ENCODE data around the gene ZBTB32.

Gene ZBTB32

DNA sequence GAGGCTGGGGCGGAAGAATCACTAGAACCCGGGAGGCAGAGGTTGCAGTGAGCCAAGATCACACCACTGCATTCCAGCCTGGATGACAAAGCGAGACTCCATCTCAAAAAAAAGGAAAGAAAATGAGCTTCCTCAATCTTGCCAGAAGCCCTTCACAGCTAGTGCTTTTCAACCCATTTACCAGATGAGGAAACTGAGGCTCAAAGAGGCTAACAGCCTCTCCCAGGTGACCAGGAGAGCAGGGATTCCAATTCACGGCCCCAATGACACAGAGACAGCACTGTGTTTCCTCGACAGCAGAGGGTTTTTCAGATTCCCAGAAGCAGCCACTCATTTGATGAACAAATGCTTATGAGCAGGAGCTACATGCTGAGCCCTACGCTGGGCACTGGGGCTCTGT lies 34.8 kb upstream of the ZBTB32 start:
- peaks cover 6% of the 10 kb centered on the region for H3K4me1 ChIP-seq (ENCODE audit: control insufficient read depth, insufficient read depth, low read length)
- no peaks in the 10 kb centered on the region for H3K9me3 ChIP-seq (ENCODE audit: control insufficient read depth, insufficient read depth, low read depth, low read length)
- ChIA-PET CTCF (interaction anchor here (0.6 to 1.6 kb wide), 4 partner anchors 9 to 33 kb away, joined by 3 to 6 read pairs (median 4); no protein-coding TSS in a partner anchor), POLR2A (interaction anchor here (0.6 to 2.5 kb wide), 3 partner anchors 9 to 143 kb away, joined by 4 to 11 read pairs (median 5); partner anchors contain the start of gene COX6B1)
- H3K4me3 ChIP-seq (ENCODE audit: low read depth, low read length), result no peak overlapping the region
- H3K27ac ChIP-seq (ENCODE audit: extremely low read depth, low read depth, low read length), result no peak overlapping the region
- no peak for TF ChIP-seq ZNF747 (tag by site-specific recombination; IDR thresholded peaks at IDR 0.05)
- TF ChIP-seq, protein P1, sequence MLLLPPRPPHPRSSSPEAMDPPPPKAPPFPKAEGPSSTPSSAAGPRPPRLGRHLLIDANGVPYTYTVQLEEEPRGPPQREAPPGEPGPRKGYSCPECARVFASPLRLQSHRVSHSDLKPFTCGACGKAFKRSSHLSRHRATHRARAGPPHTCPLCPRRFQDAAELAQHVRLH (tag by site-specific recombination; IDR thresholded peaks at IDR 0.05), result 0 out of 2 replicates have a peak, but pooled peaks have one; percentile 11
- H3K36me3 ChIP-seq (ENCODE audit: control insufficient read depth in 2 of 2, insufficient read depth in 1 of 2, low read length in 2 of 2), result no peaks in the 10 kb centered on the region; a peak in 1 of 3 replicates

DNA sequence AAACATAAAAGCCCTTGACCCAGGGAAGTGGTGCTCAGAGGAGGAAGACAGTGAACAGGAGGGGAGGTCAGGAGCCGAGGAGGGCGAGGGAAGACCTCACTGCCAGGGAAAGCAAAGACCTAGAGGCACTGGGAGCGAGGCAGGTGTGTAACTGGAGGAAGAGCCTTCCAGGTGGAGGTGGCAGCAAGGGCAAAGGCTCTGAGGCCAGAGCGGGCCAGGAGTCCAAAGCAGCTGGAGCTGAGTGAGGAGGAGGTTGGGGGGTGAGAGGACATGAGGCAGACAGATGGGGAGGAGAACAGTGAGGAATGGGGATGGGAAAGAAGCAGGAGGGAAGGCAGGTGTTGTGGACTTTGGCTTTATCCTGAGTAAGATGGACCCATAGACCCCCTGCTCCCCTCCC lies 34.4 kb upstream of the ZBTB32 start:
- ChIA-PET POLR2A (interaction anchor here (0.6 to 2.5 kb wide), 3 partner anchors 10 to 143 kb away, joined by 4 to 11 read pairs (median 5); partner anchors contain the start of gene COX6B1), CTCF (interaction anchor here (0.6 to 1.6 kb wide), 3 partner anchors 12 to 33 kb away, joined by 3 to 6 read pairs (median 5); no protein-coding TSS in a partner anchor)
- Histone ChIP-seq H3K27ac (ENCODE audit: extremely low read depth, low read depth, low read length) (no peak overlapping the region), H3K9me3 (ENCODE audit: control insufficient read depth, insufficient read depth, low read depth, low read length) (no peaks in the 10 kb centered on the region), H3K4me1 (ENCODE audit: control insufficient read depth, insufficient read depth, low read length) (peaks cover 6% of the 10 kb centered on the region), H3K36me3 (ENCODE audit: control insufficient read depth in 2 of 2, insufficient read depth in 1 of 2, low read length in 2 of 2) (no peaks in the 10 kb centered on the region; a peak in 1 of 3 replicates), H3K4me3 (ENCODE audit: low read depth, low read length) (no peak overlapping the region)
- no peak for TF ChIP-seq ZNF843 (tag by site-specific recombination; IDR thresholded peaks at IDR 0.05)
- TF ChIP-seq ZNF623 (tag by site-specific recombination; IDR thresholded peaks at IDR 0.05), result 0 out of 2 replicates have a peak, but pooled peaks have one; percentile 34
- no peak for TF ChIP-seq HOXC10 (CRISPR knock-in tag; IDR thresholded peaks at IDR 0.05)
- TF ChIP-seq ZNF48 (tag by site-specific recombination; IDR thresholded peaks at IDR 0.05), result no peak
- no peak for TF ChIP-seq SP2 (tag by site-specific recombination; IDR thresholded peaks at IDR 0.05)
- no peak for TF ChIP-seq ZNF184 (tag by site-specific recombination; IDR thresholded peaks at IDR 0.05)
- no peak for TF ChIP-seq HOXA7 (CRISPR knock-in tag; IDR thresholded peaks at IDR 0.05; ENCODE audit: borderline replicate concordance)
- no peak for TF ChIP-seq SCRT1 (tag by site-specific recombination; IDR thresholded peaks at IDR 0.05; ENCODE audit: borderline replicate concordance)
- TF ChIP-seq ZNF600 (tag by site-specific recombination; IDR thresholded peaks at IDR 0.05), result peak; percentile 63; the same call in 1 of the 2 replicates
- TF ChIP-seq OVOL3 (tag by site-specific recombination; IDR thresholded peaks at IDR 0.05), result no peak
- TF ChIP-seq TCF7L2 (IDR thresholded peaks at IDR 0.05; ENCODE audit: borderline replicate concordance, low read depth, low read length), result no peak
- no peak for TF ChIP-seq RBAK (tag by site-specific recombination; IDR thresholded peaks at IDR 0.05)
- TF ChIP-seq, protein P2, sequence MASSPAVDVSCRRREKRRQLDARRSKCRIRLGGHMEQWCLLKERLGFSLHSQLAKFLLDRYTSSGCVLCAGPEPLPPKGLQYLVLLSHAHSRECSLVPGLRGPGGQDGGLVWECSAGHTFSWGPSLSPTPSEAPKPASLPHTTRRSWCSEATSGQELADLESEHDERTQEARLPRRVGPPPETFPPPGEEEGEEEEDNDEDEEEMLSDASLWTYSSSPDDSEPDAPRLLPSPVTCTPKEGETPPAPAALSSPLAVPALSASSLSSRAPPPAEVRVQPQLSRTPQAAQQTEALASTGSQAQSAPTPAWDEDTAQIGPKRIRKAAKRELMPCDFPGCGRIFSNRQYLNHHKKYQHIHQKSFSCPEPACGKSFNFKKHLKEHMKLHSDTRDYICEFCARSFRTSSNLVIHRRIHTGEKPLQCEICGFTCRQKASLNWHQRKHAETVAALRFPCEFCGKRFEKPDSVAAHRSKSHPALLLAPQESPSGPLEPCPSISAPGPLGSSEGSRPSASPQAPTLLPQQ (tag by site-specific recombination; IDR thresholded peaks at IDR 0.05), result no peak
- TF ChIP-seq ZNF121 (tag by site-specific recombination; IDR thresholded peaks at IDR 0.05), result no peak
- no peak for TF ChIP-seq ZNF510 (tag by site-specific recombination; IDR thresholded peaks at IDR 0.05; ENCODE audit: insufficient replicate concordance)
- TF ChIP-seq ZNF223 (tag by site-specific recombination; IDR thresholded peaks at IDR 0.05), result no peak
- TF ChIP-seq ZNF677 (tag by site-specific recombination; IDR thresholded peaks at IDR 0.05), result no peak
- TF ChIP-seq ZNF341 (tag by site-specific recombination; IDR thresholded peaks at IDR 0.05; ENCODE audit: low read depth), result peak; percentile 26; the same call in 1 of the 2 replicates

- H3K9me3 ChIP-seq (ENCODE audit: control insufficient read depth, insufficient read depth, low read depth, low read length), result no peaks in the 10 kb centered on the region
- TF ChIP-seq BCL11A (tag by site-specific recombination; IDR thresholded peaks at IDR 0.05; ENCODE audit: low read depth), result no peak
- TF ChIP-seq ZNF121 (tag by site-specific recombination; IDR thresholded peaks at IDR 0.05), result peak; percentile 79
- peaks cover 6% of the 10 kb centered on the region for H3K4me1 ChIP-seq (ENCODE audit: control insufficient read depth, insufficient read depth, low read length)
- ChIA-PET POLR2A (interaction anchor here (0.6 to 2.5 kb wide), 2 partner anchors 23 to 122 kb away, joined by 3 to 11 read pairs; partner anchors contain the start of gene COX6B1), CTCF (no interaction called here)
- H3K36me3 ChIP-seq (ENCODE audit: control insufficient read depth in 2 of 2, insufficient read depth in 1 of 2, low read length in 2 of 2), result no peaks in the 10 kb centered on the region; a peak in 1 of 3 replicates
- no peak overlapping the region for H3K27ac ChIP-seq (ENCODE audit: extremely low read depth, low read depth, low read length)
- H3K4me3 ChIP-seq (ENCODE audit: low read depth, low read length), result no peak overlapping the region
Observed at GRCh38 chr19:35670686-35671085, 33.7 kb upstream of the ZBTB32 start.

Measured in HEK293 (cell line).